Lower lobe of right lung (tissue), 2 donors: ENCODE data around the gene MEF2B. TPM values are rescaled to one million over a fixed set of nuclear protein-coding genes. Genes with fewer than 3 reads are reported as not detected.

Source experiments
- ATAC-seq, 2 donors: fragments of 200-7000 bp; cut with Tn5 transposase; one replicate each; pipeline ENCODE4 v1.9.1; 2020 to 2022; ENCODE audit warnings: mild to moderate bottlenecking in 2 of 2, moderate library complexity in 2 of 2
- DNase-seq: peaks from one replicate; pipeline ENCODE4 v3.0.0-alpha.2; 2020
- H3K27ac ChIP-seq: fragments of 200-600 bp; one replicate; pipeline ENCODE4 v1.8.0; 2022
- H3K27me3 ChIP-seq: fragments of 200-600 bp; one replicate; pipeline ENCODE4 v1.8.0; 2022; ENCODE audit warnings: low read depth
- H3K36me3 ChIP-seq: fragments of 200-600 bp; one replicate; pipeline ENCODE4 v1.8.0; 2022; ENCODE audit warnings: mild to moderate bottlenecking
- H3K4me1 ChIP-seq: fragments of 200-600 bp; one replicate; pipeline ENCODE4 v1.8.0; 2022
- H3K4me3 ChIP-seq: fragments of 200-600 bp; one replicate; pipeline ENCODE4 v1.8.0; 2022; ENCODE audit warnings: mild to moderate bottlenecking
- H3K9me3 ChIP-seq: fragments of 200-600 bp; one replicate; pipeline ENCODE4 v1.8.0; 2022
- CTCF ChIP-seq: fragments of 200-600 bp; IDR thresholded peaks from one replicate; pipeline ENCODE4 v1.8.0; 2022; ENCODE audit warnings: antibody characterized with exemption, mild to moderate bottlenecking
- intact Hi-C: fragments of 100-400 bp; cut with DNase I; formaldehyde crosslinking; loops from one replicate; pipeline ENCODE4 v1.11.0; 2022
- long read RNA-seq: library from polyadenylated mRNA; unstranded; transcript quantifications from one replicate; pipeline ENCODE4 v2.0.0, GENCODE V29; 2021
- total RNA-seq: library from RNA; stranded (reverse); fragmentation: NEBNext Ultra II Directional; extraction: Animal tissue kit (Norgen Biotek cat#: 25700); gene quantifications from one replicate; pipeline ENCODE4 v1.2.1, GENCODE V29; 2021
- donor health status: DM: no; HTN: yes; CAD: no; lungs with severe emphysema.

Gene MEF2B
- 2.7 TPM for total RNA-seq
- long read RNA-seq, partial matches to known transcripts, result 0 of 4 reads
- long read RNA-seq, other reads (novel, unspliced or antisense), result 4 of 4 reads

GRCh38 chr19:19170053-19170872 lies at the start of gene MEF2B:
MEF2B (minus strand) TSS chr19:19170263; CDS start chr19:19150735, 19,528 bp downstream.
- intact Hi-C loops, result no loop called here
- no peaks in the 10 kb centered on the region for H3K36me3 ChIP-seq
- H3K27me3 ChIP-seq, result no peaks in the 10 kb centered on the region
- H3K27ac ChIP-seq, result no peak within 1 kb of the TSS
- peaks cover 7% of the 10 kb centered on the region for H3K4me1 ChIP-seq
- H3K9me3 ChIP-seq, result no peaks in the 10 kb centered on the region
- DNase-seq (peak; percentile 87), ATAC-seq (peak; percentile 91 to 95)
- TF ChIP-seq CTCF, result no peak
- peak within 1 kb of the TSS; percentile 37 for H3K4me3 ChIP-seq

GRCh38 chr19:19218911-19219310 lies 48.8 kb upstream of the MEF2B start:
- Histone ChIP-seq H3K27ac (no peak overlapping the region), H3K9me3 (no peaks in the 10 kb centered on the region), H3K4me3 (no peak overlapping the region), H3K27me3 (peaks cover 28% of the 10 kb centered on the region), H3K36me3 (no peaks in the 10 kb centered on the region), H3K4me1 (no peaks in the 10 kb centered on the region)
- DNase-seq, result no peak
- no peak for ATAC-seq
- TF ChIP-seq CTCF, result no peak
- intact Hi-C loops, result no loop called here

- no peak for TF ChIP-seq CTCF
- peaks cover 33% of the 10 kb centered on the region for H3K27me3 ChIP-seq
- no peak for ATAC-seq
- no peak overlapping the region for H3K4me3 ChIP-seq
- DNase-seq, result no peak
- H3K27ac ChIP-seq, result no peak overlapping the region
- intact Hi-C loops, result no loop called here
- H3K36me3 ChIP-seq, result no peaks in the 10 kb centered on the region
- H3K4me1 ChIP-seq, result no peaks in the 10 kb centered on the region
- no peaks in the 10 kb centered on the region for H3K9me3 ChIP-seq
Measured at GRCh38 chr19:19217099-19217498, 47.0 kb upstream of the MEF2B start.

- no peak for TF ChIP-seq CTCF
- ATAC-seq (no peak), DNase-seq (no peak)
- H3K4me1 ChIP-seq, result no peaks in the 10 kb centered on the region
- no peak overlapping the region for H3K4me3 ChIP-seq
- no peak overlapping the region for H3K27ac ChIP-seq
- H3K9me3 ChIP-seq, result no peaks in the 10 kb centered on the region
- no peaks in the 10 kb centered on the region for H3K36me3 ChIP-seq
- intact Hi-C loops, result no loop called here
- peaks cover 46% of the 10 kb centered on the region for H3K27me3 ChIP-seq
Measured at GRCh38 chr19:19215792-19216191, 45.7 kb upstream of the MEF2B start.

GRCh38 chr19:19214892-19215291 lies 44.8 kb upstream of the MEF2B start:
- Histone ChIP-seq H3K9me3 (no peaks in the 10 kb centered on the region), H3K27me3 (peaks cover 53% of the 10 kb centered on the region), H3K36me3 (no peaks in the 10 kb centered on the region), H3K4me1 (no peaks in the 10 kb centered on the region), H3K4me3 (no peak overlapping the region), H3K27ac (no peak overlapping the region)
- ATAC-seq (peak in 1 of 2 donors; percentile 53), DNase-seq (no peak)
- no peak for TF ChIP-seq CTCF
- intact Hi-C loops, result no loop called here
